C4-2B (cell line): Measurements from ENCODE around the gene PLD1.
"Not testable (repeated sequence)": the region's sequence is repeated elsewhere in the genome, so short reads cannot be mapped to it uniquely, and the experiment has no call there.

Experiments
- H3K27ac ChIP-seq: fragments of 450-650 bp; 2 replicates; pipeline ENCODE4 v1.5.1; 2017
- CTCF ChIP-seq: fragments of 450-650 bp; conservative IDR thresholded peaks from 2 replicates; pipeline ENCODE4 v1.5.1; 2017; ENCODE audit warnings: mild to moderate bottlenecking
- ZFX ChIP-seq: fragments of 450-650 bp; IDR thresholded peaks from 2 replicates; pipeline ENCODE4 v1.6.1; 2017

Gene PLD1

DNA sequence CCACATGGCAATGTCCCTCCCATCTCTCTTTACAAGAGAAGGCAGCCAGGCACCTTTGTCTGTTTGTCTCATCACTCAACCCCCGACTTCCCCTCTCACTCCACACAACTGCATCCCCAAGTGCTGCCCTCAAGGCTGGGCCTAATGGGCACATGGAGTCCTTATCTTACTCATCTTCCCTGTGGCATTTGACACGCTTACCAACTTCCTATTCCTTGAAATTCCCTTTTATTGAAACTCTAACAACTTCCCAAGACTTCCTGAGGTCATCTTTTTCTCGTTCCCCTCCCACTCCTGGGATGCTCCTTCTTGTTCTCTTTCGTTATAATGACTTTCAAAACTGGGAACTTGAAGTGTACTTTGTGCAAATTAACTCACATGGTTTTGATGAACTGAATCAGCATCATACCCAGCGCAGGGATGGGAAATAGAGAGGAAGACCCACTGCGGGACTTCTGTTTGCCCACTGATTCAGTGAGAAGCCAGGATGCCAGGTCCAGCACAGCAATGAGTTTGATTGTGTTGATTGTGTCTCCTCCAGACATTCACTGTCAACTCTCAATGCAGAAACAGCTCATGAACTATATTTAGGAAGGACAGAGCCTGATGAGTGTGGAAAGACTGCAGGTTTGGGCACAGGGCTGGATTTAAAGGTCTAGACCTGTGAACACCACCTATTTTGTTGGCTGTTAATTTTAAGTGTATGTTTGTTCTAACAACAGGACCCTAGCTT is 245.4 kb downstream of the PLD1 start:
- no peak for TF ChIP-seq CTCF
- TF ChIP-seq ZFX = no peak
- H3K27ac ChIP-seq = no peak overlapping the region

GRCh38 chr3:171563298-171563697 is 247.0 kb downstream of the PLD1 start:
- no peak for TF ChIP-seq ZFX
- TF ChIP-seq CTCF = no peak
- no peak overlapping the region for H3K27ac ChIP-seq

- H3K27ac ChIP-seq = not testable (repeated sequence)
Measured at GRCh38 chr3:171562459-171562858, 247.8 kb downstream of the PLD1 start.

GRCh38 chr3:171561596-171562323 is 248.5 kb downstream of the PLD1 start:
- no peak overlapping the region for H3K27ac ChIP-seq
- TF ChIP-seq ZFX = no peak
- no peak for TF ChIP-seq CTCF

DNA sequence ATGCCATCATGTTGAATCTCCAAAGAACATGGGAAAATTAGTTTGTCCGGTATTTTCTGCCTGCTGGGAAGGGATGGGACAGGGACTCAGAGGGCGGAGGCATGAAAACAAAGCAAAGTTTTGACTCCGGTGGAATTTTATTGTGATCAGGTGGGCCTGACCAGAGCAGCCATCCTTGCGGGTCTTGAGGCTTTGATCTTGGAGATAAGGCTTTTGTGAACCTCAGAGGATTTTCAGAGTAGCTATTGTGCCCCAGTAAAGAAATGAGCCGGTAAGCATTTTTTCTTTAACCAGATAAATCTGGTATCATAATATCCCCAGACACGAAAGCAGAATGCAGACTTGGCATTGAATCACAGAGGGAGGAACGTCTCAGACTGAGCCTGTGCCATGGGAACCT is 250.7 kb downstream of the PLD1 start:
- no peak overlapping the region for H3K27ac ChIP-seq
- TF ChIP-seq ZFX (no peak), CTCF (no peak)

DNA sequence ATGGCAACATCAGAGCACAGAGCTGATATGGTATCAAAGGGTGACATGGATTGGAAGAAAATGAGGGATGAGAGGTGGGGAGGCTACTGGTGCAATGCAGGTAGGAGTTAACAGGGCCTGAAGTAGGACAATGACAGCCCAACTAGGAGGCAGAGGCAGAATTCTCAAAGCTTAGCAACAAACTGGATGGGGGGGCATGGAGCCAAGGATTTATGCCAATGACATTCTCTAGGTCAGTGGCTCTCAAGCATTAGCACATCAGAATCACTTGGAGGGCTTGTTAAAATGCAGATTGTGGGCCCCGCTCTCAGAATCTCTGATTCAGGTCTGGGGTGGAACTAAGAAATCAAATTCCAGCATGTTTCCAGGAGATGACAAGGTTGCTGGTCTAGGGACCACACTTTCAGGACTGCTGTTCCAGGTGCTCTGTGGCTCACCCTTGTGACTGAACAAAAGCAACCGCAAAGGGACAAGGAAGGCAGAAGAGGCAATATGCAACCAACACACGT is 252.0 kb downstream of the PLD1 start:
- TF ChIP-seq ZFX (no peak), CTCF (no peak)

DNA sequence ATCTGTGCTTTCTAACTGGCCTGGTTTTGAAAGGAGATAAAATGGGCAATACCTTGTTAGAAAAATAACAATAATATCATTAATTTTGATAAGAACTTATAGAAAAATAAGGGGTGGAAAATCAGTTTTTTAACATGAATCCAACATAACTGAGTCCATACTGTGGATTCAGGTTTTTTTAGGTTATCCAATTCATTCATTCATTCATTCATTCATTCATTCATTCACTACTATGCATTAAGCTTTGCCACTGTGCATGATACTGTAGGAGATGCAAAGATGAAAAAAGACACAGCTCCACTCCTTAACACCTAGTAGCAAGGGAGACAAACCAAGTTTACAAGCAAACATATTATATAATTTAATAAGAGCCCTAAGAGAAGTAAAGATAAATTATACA is 253.1 kb downstream of the PLD1 start:
- H3K27ac ChIP-seq = no peak overlapping the region
- no peak for TF ChIP-seq ZFX
- no peak for TF ChIP-seq CTCF

More for the DNA sequence above, 252.0 kb downstream of the PLD1 start:
- no peak overlapping the region for H3K27ac ChIP-seq
